Measurements from ENCODE around the gene ANXA3.
A peak's percentile ranks its signal among the peaks of the same experiment; 100 is the strongest.

ANXA3 gene

GRCh38 chr4:78613522-78614321 is 62.2 kb downstream of the ANXA3 start:
- no peak for DNase-seq

- no peak for DNase-seq
Observed at GRCh38 chr4:78616046-78616498, 64.5 kb downstream of the ANXA3 start.

- no peak for DNase-seq
Observed at GRCh38 chr4:78618436-78618835, 66.9 kb downstream of the ANXA3 start.

GRCh38 chr4:78621395-78621794 is 69.8 kb downstream of the ANXA3 start:
- DNase-seq = no peak

- no peak for DNase-seq
Observed at GRCh38 chr4:78622253-78622979, 70.8 kb downstream of the ANXA3 start.

- DNase-seq = no peak
Observed at GRCh38 chr4:78624048-78624447, 72.5 kb downstream of the ANXA3 start.

GRCh38 chr4:78625073-78625472 is 73.5 kb downstream of the ANXA3 start:
- no peak for DNase-seq

GRCh38 chr4:78627046-78627965 is 75.7 kb downstream of the ANXA3 start:
- DNase-seq = no peak

- no peak for DNase-seq
Observed at GRCh38 chr4:78627966-78628678, 76.6 kb downstream of the ANXA3 start.

GRCh38 chr4:78629991-78630541 is 78.5 kb downstream of the ANXA3 start:
- no peak for DNase-seq

GRCh38 chr4:78630615-78631014 is 79.0 kb downstream of the ANXA3 start:
- no peak for DNase-seq

- DNase-seq = no peak
Observed at GRCh38 chr4:78634011-78634664, 82.6 kb downstream of the ANXA3 start.

GRCh38 chr4:78638337-78639172 is 87.0 kb downstream of the ANXA3 start:
- DNase-seq = no peak

- DNase-seq = no peak
Observed at GRCh38 chr4:78640714-78641113, 89.1 kb downstream of the ANXA3 start.

GRCh38 chr4:78642934-78643333 is 91.4 kb downstream of the ANXA3 start:
- no peak for DNase-seq

GRCh38 chr4:78644063-78644691 is 92.6 kb downstream of the ANXA3 start:
- DNase-seq = no peak

GRCh38 chr4:78644744-78645330 is 93.3 kb downstream of the ANXA3 start:
- peak; percentile 47 for DNase-seq

- DNase-seq = no peak
Observed at GRCh38 chr4:78645853-78646757, 94.5 kb downstream of the ANXA3 start.

GRCh38 chr4:78647272-78647671 is 95.7 kb downstream of the ANXA3 start:
- no peak for DNase-seq

Measured in stimulated activated CD8-positive, alpha-beta memory T cell treated with anti-CD3 and anti-CD28 coated beads, Interleukin-4, amount 100 ng/mL, for 48 hours (primary cell).